Parietal lobe (tissue), 1 donor: ENCODE results near the gene RIN2. TPM values are rescaled to one million over a fixed set of nuclear protein-coding genes. Genes with fewer than 3 reads are reported as not detected.

Experiments
- total RNA-seq: library from RNA; depleted of rRNA; stranded (reverse); fragments of >200 nt; gene quantifications from one replicate; pipeline ENCODE4 v1.2.3, GENCODE V29; 2014

Gene RIN2
- total RNA-seq: 23.8 TPM

GRCh38 chr20:19758133-19758500 is at the start of gene RIN2:
Gene RIN2, plus strand, starts transcription at chr20:19758258. Its CDS starts 131,344 bp downstream, at chr20:19889602.

